NCI-H82 treated with DMSO at 0.1 percent for 48 hours (cell line): ENCODE data around the gene PIANP.
"Not testable (repeated sequence)": the region's sequence is repeated elsewhere in the genome, so short reads cannot be mapped to it uniquely, and the experiment has no call there.

Experiments
- DNase-seq: peaks from one replicate; lab custom pipeline; 2025; ENCODE audit not compliant: unreplicated experiment; lab: John Stamatoyannopoulos, UW

PIANP gene

GRCh38 chr12:6700646-6701051, at the start of gene PIANP:
Gene PIANP (minus strand): TSS chr12:6700815. CDS start chr12:6698061, 2,754 bp downstream.
- no peak for DNase-seq

GRCh38 chr12:6748761-6749160, 48.1 kb upstream of the PIANP start:
- DNase-seq, result no peak

- DNase-seq, result no peak
These were observed 46.6 kb upstream of the PIANP start for GRCh38 chr12:6747216-6747615.

- DNase-seq, result no peak
These were observed 45.3 kb upstream of the PIANP start for GRCh38 chr12:6745741-6746525.

GRCh38 chr12:6743300-6743699, 42.7 kb upstream of the PIANP start:
- DNase-seq, result not testable (repeated sequence)

- no peak for DNase-seq
These were observed 42.2 kb upstream of the PIANP start for GRCh38 chr12:6742834-6743233.

- not testable (repeated sequence) for DNase-seq
These were observed 41.5 kb upstream of the PIANP start for GRCh38 chr12:6742080-6742479.

GRCh38 chr12:6736754-6737153, 36.1 kb upstream of the PIANP start:
- DNase-seq, result no peak

GRCh38 chr12:6735448-6736191, 35.0 kb upstream of the PIANP start:
- no peak for DNase-seq

- no peak for DNase-seq
These were observed 34.1 kb upstream of the PIANP start for GRCh38 chr12:6734506-6735387.

GRCh38 chr12:6730169-6730568, 29.6 kb upstream of the PIANP start:
- DNase-seq, result no peak

- DNase-seq, result no peak
These were observed 28.6 kb upstream of the PIANP start for GRCh38 chr12:6729186-6729585.

GRCh38 chr12:6725350-6725749, 24.7 kb upstream of the PIANP start:
- no peak for DNase-seq

GRCh38 chr12:6724409-6724797, 23.8 kb upstream of the PIANP start:
- DNase-seq, result no peak

GRCh38 chr12:6723607-6724408, 23.2 kb upstream of the PIANP start, which contains the start of gene COPS7A:
Gene COPS7A (plus strand): TSS chr12:6724046. CDS start chr12:6724657, 611 bp downstream.
- peak; percentile 99 for DNase-seq

- no peak for DNase-seq
These were observed 22.2 kb upstream of the PIANP start for GRCh38 chr12:6722863-6723262.

- no peak for DNase-seq
These were observed 16.3 kb upstream of the PIANP start for GRCh38 chr12:6716874-6717437.

- DNase-seq, result not testable (repeated sequence)
These were observed 15.6 kb upstream of the PIANP start for GRCh38 chr12:6716031-6716873.

GRCh38 chr12:6708960-6709394, 8.4 kb upstream of the PIANP start:
- no peak for DNase-seq
